Measurements from ENCODE around the gene CFAP61. TPM values are rescaled to one million over a fixed set of nuclear protein-coding genes. Genes with fewer than 3 reads are reported as not detected.

The CFAP61 gene
- total and polyA plus RNA-seq, 8 donors, result 0.15 to 0.53 (median 0.33) TPM

GRCh38 chr20:20396794-20397193, 344.5 kb downstream of the CFAP61 start:
- H3K36me3 ChIP-seq, result peaks cover 0 to 27% (median 4%) of the 10 kb centered on the region in 3 donors
- WGBS, 2 donors, result 95 to 97% methylated on average over 3 of the region's 3 CpGs
- no peaks in the 10 kb centered on the region for H3K9me3 ChIP-seq
- intact Hi-C loops (cut with DNase I), result no loop called here
- no peak overlapping the region for H3K4me3 ChIP-seq
- FAIRE-seq (no peak), DNase-seq (no peak), ATAC-seq (no peak)
- TF ChIP-seq CTCF (IDR thresholded peaks at IDR 0.05), result no peak
- no peak overlapping the region for H3K27ac ChIP-seq
- no peaks in the 10 kb centered on the region for H3K27me3 ChIP-seq
- no peaks in the 10 kb centered on the region for H3K4me1 ChIP-seq

- Histone ChIP-seq H3K27me3 (no peaks in the 10 kb centered on the region), H3K9me3 (no peaks in the 10 kb centered on the region), H3K36me3 (peaks cover 0 to 19% (median 4%) of the 10 kb centered on the region in 3 donors), H3K27ac (no peak overlapping the region), H3K4me1 (no peaks in the 10 kb centered on the region), H3K4me3 (no peak overlapping the region)
- 95 to 97% methylated on average over 7 of the region's 7 CpGs for WGBS, 2 donors
- no peak for ATAC-seq
- no peak for TF ChIP-seq CTCF (IDR thresholded peaks at IDR 0.05)
- no peak for DNase-seq
- intact Hi-C loops (cut with DNase I), result no loop called here
- FAIRE-seq, result no peak
Measured at GRCh38 chr20:20398123-20398522, 345.8 kb downstream of the CFAP61 start.

DNA sequence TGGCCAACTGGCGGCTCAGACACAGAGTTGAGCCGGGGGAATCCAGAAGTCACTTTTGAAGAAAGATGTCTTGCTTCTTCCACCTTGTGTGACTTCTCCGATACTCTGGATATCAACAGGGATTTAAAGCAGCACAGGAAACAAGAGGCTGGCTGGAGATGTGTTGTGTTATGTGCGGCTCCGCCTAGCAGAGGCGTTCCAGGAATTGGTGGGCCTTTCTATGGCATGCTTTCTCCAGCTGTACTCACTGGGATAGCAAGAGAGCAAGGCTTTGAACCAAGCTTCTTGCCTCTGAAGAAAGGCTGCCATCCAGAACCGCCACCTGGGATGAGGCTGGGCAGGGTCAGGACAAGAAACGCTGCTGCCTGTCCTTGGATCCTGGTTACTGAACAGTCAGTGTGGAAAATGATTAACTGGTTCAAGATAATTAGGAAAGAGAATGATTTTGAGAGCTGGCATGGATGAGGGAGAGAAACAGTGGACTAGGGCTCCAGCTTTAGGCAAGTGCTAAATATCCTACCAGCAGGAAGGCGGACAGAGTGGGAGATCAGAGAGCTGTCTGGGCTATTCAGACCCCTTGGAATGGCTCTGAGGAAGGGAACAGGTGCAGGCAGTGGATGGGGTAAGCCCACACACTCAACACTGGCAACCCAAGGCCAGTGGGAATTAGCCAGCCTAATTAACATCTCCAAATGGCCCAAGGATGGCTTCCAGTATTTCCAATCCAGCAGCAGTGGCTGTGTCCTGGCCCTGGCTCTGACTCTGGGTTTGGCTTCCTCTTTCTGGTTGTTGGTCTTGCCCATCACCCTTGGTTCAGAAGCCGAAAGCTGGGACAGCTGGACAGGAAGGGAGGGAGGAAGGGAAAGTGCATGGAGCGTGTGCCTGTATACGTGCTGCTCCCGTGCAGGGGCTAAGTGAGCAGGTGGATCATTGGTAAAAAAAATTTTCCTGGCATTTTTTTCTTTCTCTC, 347.5 kb downstream of the CFAP61 start:
- Histone ChIP-seq H3K27ac (no peak overlapping the region), H3K9me3 (no peaks in the 10 kb centered on the region), H3K36me3 (peaks cover 0 to 14% (median 4%) of the 10 kb centered on the region in 3 donors), H3K4me1 (no peaks in the 10 kb centered on the region), H3K4me3 (no peak overlapping the region), H3K27me3 (no peaks in the 10 kb centered on the region)
- no peak for FAIRE-seq
- intact Hi-C loops (cut with DNase I), result no loop called here
- no peak for TF ChIP-seq CTCF (IDR thresholded peaks at IDR 0.05)
- DNase-seq, result no peak
- peak in 3 of 4 donors; percentile 22 to 51 (median 51) for ATAC-seq
- WGBS, 2 donors, result 80 to 81% methylated on average over 13 of the region's 13 CpGs

DNA sequence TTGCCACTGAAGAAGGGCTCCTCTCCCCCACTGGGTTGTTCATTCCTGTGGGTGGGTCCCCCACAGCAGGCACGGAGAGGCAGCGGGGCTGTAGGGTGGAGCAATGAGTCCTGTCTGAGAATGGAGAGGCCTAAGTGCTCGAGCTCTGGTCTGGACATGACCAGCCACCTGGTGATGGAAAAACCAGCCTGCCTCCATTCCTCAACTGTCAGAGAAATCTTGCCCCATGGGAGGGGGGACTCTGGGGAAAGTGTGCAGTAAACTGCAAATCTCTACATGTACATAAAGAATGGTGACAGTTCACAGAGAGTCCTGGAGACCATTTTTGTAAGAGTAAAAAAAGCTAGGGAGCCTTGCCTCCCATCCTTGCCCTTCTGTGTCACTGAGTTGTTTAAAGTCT, 349.7 kb downstream of the CFAP61 start:
- ATAC-seq, result no peak
- H3K4me1 ChIP-seq, result no peaks in the 10 kb centered on the region
- intact Hi-C loops (cut with DNase I), result no loop called here
- FAIRE-seq, result no peak
- H3K27ac ChIP-seq, result no peak overlapping the region
- H3K4me3 ChIP-seq, result no peak overlapping the region
- no peaks in the 10 kb centered on the region for H3K27me3 ChIP-seq
- no peak for TF ChIP-seq CTCF (IDR thresholded peaks at IDR 0.05)
- WGBS, 2 donors, result 93 to 96% methylated on average over 3 of the region's 3 CpGs
- H3K9me3 ChIP-seq, result no peaks in the 10 kb centered on the region
- DNase-seq, result no peak
- peaks cover 0 to 5% (median 4%) of the 10 kb centered on the region in 3 donors for H3K36me3 ChIP-seq

- no peak for ATAC-seq
- TF ChIP-seq CTCF (IDR thresholded peaks at IDR 0.05), result no peak
- no peak for FAIRE-seq
- no peaks in the 10 kb centered on the region for H3K27me3 ChIP-seq
- no peak overlapping the region for H3K4me3 ChIP-seq
- no peak for DNase-seq
- H3K27ac ChIP-seq, result no peak overlapping the region
- no peaks in the 10 kb centered on the region for H3K9me3 ChIP-seq
- 87 to 95% methylated on average over 5 of the region's 5 CpGs for WGBS, 2 donors
- intact Hi-C loops (cut with DNase I), result no loop called here
- peaks cover 0 to 2% (median 0%) of the 10 kb centered on the region in 3 donors for H3K4me1 ChIP-seq
- peaks cover 0 to 6% (median 5%) of the 10 kb centered on the region in 3 donors for H3K36me3 ChIP-seq
Measured at GRCh38 chr20:20404633-20405032, 352.3 kb downstream of the CFAP61 start.

Data from pancreas (tissue), 10 donors.